ENCODE results near the gene KRT6A. TPM values are rescaled to one million over a fixed set of nuclear protein-coding genes. Genes with fewer than 3 reads are reported as not detected.

KRT6A gene
- total and polyA plus RNA-seq, 9 of the 15 experiments (the other 6 are each of a cell fraction or from before 2014, with no cell fraction given), result 0.26 TPM; not detected in 8

- H3K4me2 ChIP-seq (ENCODE audit: insufficient read depth, low read length), result no peak overlapping the region
- peaks cover 14 to 47% of the 10 kb centered on the region in 2 experiments; a peak in 4 of 5 replicates for H3K27me3 ChIP-seq (ENCODE audit: control insufficient read depth in 2 of 2, insufficient read depth in 2 of 2, low read length in 2 of 2)
- no peaks in the 10 kb centered on the region for H3K9me1 ChIP-seq (ENCODE audit: control insufficient read depth, insufficient read depth, low read length)
- H3K9ac ChIP-seq (ENCODE audit: insufficient read depth in 1 of 2, low read depth in 2 of 2, low read length in 2 of 2), result no peak overlapping the region
- DNase-seq (ENCODE audit: extremely low read depth in 1 of 4, low spot score in 3 of 4), result no peak
- no peak for FAIRE-seq
- H4K20me1 ChIP-seq (replicated peaks; ENCODE audit: control insufficient read depth, insufficient read depth, low read length), result no peaks in the 10 kb centered on the region; the same call in 1 of the 2 replicates
- no peak overlapping the region for H3K27ac ChIP-seq (ENCODE audit: extremely low read depth, low read depth, low read length)
- H3K4me1 ChIP-seq (replicated peaks in 1 of 2; ENCODE audit: control insufficient read depth in 2 of 2, insufficient read depth in 2 of 2, low read length in 2 of 2), result no peaks in the 10 kb centered on the region
- H3K79me2 ChIP-seq (ENCODE audit: control insufficient read depth, insufficient read depth, low read length), result no peaks in the 10 kb centered on the region
- TF ChIP-seq HDAC2 (IDR thresholded peaks at IDR 0.05), result no peak
- TF ChIP-seq PPARD (CRISPR knock-in tag; IDR thresholded peaks at IDR 0.05), result no peak
- TF ChIP-seq ERF (CRISPR knock-in tag; IDR thresholded peaks at IDR 0.05), result no peak
- no peaks in the 10 kb centered on the region for H3K36me3 ChIP-seq (ENCODE audit: control insufficient read depth, insufficient read depth, low read length)
- intact Hi-C loops (cut with micrococcal nuclease) (no loop called here), in situ Hi-C loops (cut with MboI) (no loop called here)
- H3K9me3 ChIP-seq (replicated peaks; ENCODE audit: control insufficient read depth, insufficient read depth, low read depth, low read length), result no peaks in the 10 kb centered on the region
- H3K4me3 ChIP-seq, result no peak overlapping the region
- no TSS peak for BruUV-seq (replicated peaks)
- CTCF ChIA-PET (ENCODE audit: low intra/inter-chr PET ratio), result no interaction called here
- POLR2A ChIA-PET, result no interaction called here
- 0% methylated on average over 1 of the region's 1 CpG for WGBS (ENCODE audit: insufficient coverage, low coverage, missing lambda C conversion rate)
- no peak for ATAC-seq
- no peak overlapping the region for H2AFZ ChIP-seq (ENCODE audit: low read depth, low read length)
Measured at GRCh38 chr12:52515319-52515646, 22.2 kb upstream of the KRT6A start.

GRCh38 chr12:52514471-52515318 lies 21.6 kb upstream of the KRT6A start:
- Histone ChIP-seq H3K9me3 (replicated peaks; ENCODE audit: control insufficient read depth, insufficient read depth, low read depth, low read length) (no peaks in the 10 kb centered on the region), H3K4me3 (no peak overlapping the region), H3K36me3 (ENCODE audit: control insufficient read depth, insufficient read depth, low read length) (no peaks in the 10 kb centered on the region), H3K4me1 (replicated peaks in 1 of 2; ENCODE audit: control insufficient read depth in 2 of 2, insufficient read depth in 2 of 2, low read length in 2 of 2) (no peaks in the 10 kb centered on the region), H3K27ac (ENCODE audit: extremely low read depth, low read depth, low read length) (no peak overlapping the region), H4K20me1 (replicated peaks; ENCODE audit: control insufficient read depth, insufficient read depth, low read length) (no peaks in the 10 kb centered on the region; the same call in 1 of the 2 replicates), H3K9ac (ENCODE audit: insufficient read depth in 1 of 2, low read depth in 2 of 2, low read length in 2 of 2) (no peak overlapping the region), H3K27me3 (ENCODE audit: control insufficient read depth in 2 of 2, insufficient read depth in 2 of 2, low read length in 2 of 2) (peaks cover 9 to 41% of the 10 kb centered on the region in 2 experiments; a peak in 4 of 5 replicates), H3K79me2 (ENCODE audit: control insufficient read depth, insufficient read depth, low read length) (no peaks in the 10 kb centered on the region), H2AFZ (ENCODE audit: low read depth, low read length) (no peak overlapping the region), H3K4me2 (ENCODE audit: insufficient read depth, low read length) (no peak overlapping the region), H3K9me1 (ENCODE audit: control insufficient read depth, insufficient read depth, low read length) (no peaks in the 10 kb centered on the region)
- BruUV-seq (replicated peaks), result no TSS peak
- 1% methylated on average over 12 of the region's 14 CpGs for WGBS (ENCODE audit: insufficient coverage, low coverage, missing lambda C conversion rate)
- DNase-seq (ENCODE audit: extremely low read depth in 1 of 4, low spot score in 3 of 4), result no peak
- CTCF ChIA-PET (ENCODE audit: low intra/inter-chr PET ratio), result no interaction called here
- no peak for FAIRE-seq
- in situ Hi-C loops (cut with MboI), result no loop called here
- POLR2A ChIA-PET, result interaction anchor here (1.3 kb wide), 1 partner anchor 13 kb away, joined by 3 read pairs; no protein-coding TSS in a partner anchor
- intact Hi-C loops (cut with micrococcal nuclease), result no loop called here
- no peak for ATAC-seq
- TF ChIP-seq BCL6 (CRISPR knock-in tag; IDR thresholded peaks at IDR 0.05) (no peak), RHOXF2B (CRISPR knock-in tag; conservative IDR thresholded peaks at IDR 0.05) (no peak), BRD9 (IDR thresholded peaks at IDR 0.05; ENCODE audit: low read depth, partially characterized antibody) (no peak), KDM4B (IDR thresholded peaks at IDR 0.05; ENCODE audit: borderline replicate concordance in 2 of 2, low read depth in 1 of 2) (no peak), MAZ (CRISPR knock-in tag; conservative IDR thresholded peaks at IDR 0.05 in 1 of 2, IDR thresholded peaks at IDR 0.05 in 1 of 2) (no peak), ELF2 (CRISPR knock-in tag; IDR thresholded peaks at IDR 0.05) (no peak), ZNF274 (IDR thresholded peaks at IDR 0.05; ENCODE audit: borderline replicate concordance, low read depth, low read length) (no peak), CHD1 (IDR thresholded peaks at IDR 0.05; ENCODE audit: low read length) (no peak), DNMT1 (IDR thresholded peaks at IDR 0.05) (no peak), SMARCC2 (IDR thresholded peaks at IDR 0.05; ENCODE audit: low read depth) (no peak), ZNF134 (CRISPR knock-in tag; conservative IDR thresholded peaks at IDR 0.05) (no peak), DIDO1 (tag; IDR thresholded peaks at IDR 0.05; ENCODE audit: low read depth) (no peak), ELF1 (tag; IDR thresholded peaks at IDR 0.05) (no peak), ZNF23 (CRISPR knock-in tag; IDR thresholded peaks at IDR 0.05) (no peak), ZNF696 (CRISPR knock-in tag; conservative IDR thresholded peaks at IDR 0.05) (no peak), HNRNPL (IDR thresholded peaks at IDR 0.05; ENCODE audit: low read depth, low read length) (no peak)
